ENCODE data around the gene RTF2.

RTF2 gene

GRCh38 chr20:56468316-56469076 lies at the start of gene RTF2:
RTF2 (plus strand) TSS chr20:56468627; CDS start chr20:56468698, 71 bp downstream.
- DNase-seq: peak; percentile 91

GRCh38 chr20:56420028-56420427 lies 48.4 kb upstream of the RTF2 start:
- no peak for DNase-seq

- no peak for DNase-seq
Measured at GRCh38 chr20:56420940-56421688, 47.3 kb upstream of the RTF2 start.

GRCh38 chr20:56422076-56422823 lies 46.2 kb upstream of the RTF2 start:
- DNase-seq: no peak

- DNase-seq: no peak
Measured at GRCh38 chr20:56422824-56423189, 45.6 kb upstream of the RTF2 start.

GRCh38 chr20:56423211-56423610 lies 45.2 kb upstream of the RTF2 start:
- no peak for DNase-seq

- no peak for DNase-seq
Measured at GRCh38 chr20:56423886-56424285, 44.5 kb upstream of the RTF2 start.

- no peak for DNase-seq
Measured at GRCh38 chr20:56424931-56425330, 43.5 kb upstream of the RTF2 start.

- no peak for DNase-seq
Measured at GRCh38 chr20:56426026-56426425, 42.4 kb upstream of the RTF2 start.

GRCh38 chr20:56426926-56427325 lies 41.5 kb upstream of the RTF2 start:
- no peak for DNase-seq

- no peak for DNase-seq
Measured at GRCh38 chr20:56427797-56428196, 40.6 kb upstream of the RTF2 start.

GRCh38 chr20:56428410-56428809 lies 40.0 kb upstream of the RTF2 start:
- DNase-seq: no peak

GRCh38 chr20:56428881-56429280 lies 39.5 kb upstream of the RTF2 start:
- no peak for DNase-seq

- DNase-seq: no peak
Measured at GRCh38 chr20:56429502-56429901, 38.9 kb upstream of the RTF2 start.

GRCh38 chr20:56429941-56430340 lies 38.5 kb upstream of the RTF2 start:
- no peak for DNase-seq

GRCh38 chr20:56430461-56430860 lies 38.0 kb upstream of the RTF2 start:
- no peak for DNase-seq

- no peak for DNase-seq
Measured at GRCh38 chr20:56430957-56431356, 37.5 kb upstream of the RTF2 start.

- no peak for DNase-seq
Measured at GRCh38 chr20:56431471-56431870, 37.0 kb upstream of the RTF2 start.

GRCh38 chr20:56433221-56433879 lies 35.1 kb upstream of the RTF2 start:
- DNase-seq: no peak

GRCh38 chr20:56433880-56434255 lies 34.6 kb upstream of the RTF2 start:
- no peak for DNase-seq

- DNase-seq: no peak
Measured at GRCh38 chr20:56437196-56437960, 31.0 kb upstream of the RTF2 start.

- DNase-seq: no peak
Measured at GRCh38 chr20:56438284-56438683, 30.1 kb upstream of the RTF2 start.
